NCI-H82 (cell line): Measurements from ENCODE around the gene SLC50A1.
A peak's percentile ranks its signal among the peaks of the same experiment; 100 is the strongest.

Experiments used
- DNase-seq: peaks from one replicate; lab custom pipeline; 2025; lab: John Stamatoyannopoulos, UW

SLC50A1 gene

GRCh38 chr1:155171836-155172731 is 36.4 kb downstream of the SLC50A1 start:
- DNase-seq = no peak

GRCh38 chr1:155172732-155173477 is 37.3 kb downstream of the SLC50A1 start, which contains the start of gene KRTCAP2:
TSS of gene KRTCAP2 (minus strand) at chr1:155173304. CDS start at chr1:155173224, 80 bp downstream.
- peak; percentile 99 for DNase-seq

- DNase-seq = peak; percentile 93
These were observed 38.0 kb downstream of the SLC50A1 start, which contains the start of gene TRIM46 for GRCh38 chr1:155173478-155174323. TSS of gene TRIM46 (plus strand) at chr1:155173849. CDS start at chr1:155173967, 118 bp downstream.

GRCh38 chr1:155174324-155175280 is 39.0 kb downstream of the SLC50A1 start:
- DNase-seq = peak; percentile 82

- peak; percentile 98 for DNase-seq
These were observed 39.8 kb downstream of the SLC50A1 start for GRCh38 chr1:155175281-155175926.

GRCh38 chr1:155175927-155176371 is 40.3 kb downstream of the SLC50A1 start:
- peak; percentile 81 for DNase-seq

GRCh38 chr1:155176544-155177071 is 41.0 kb downstream of the SLC50A1 start:
- DNase-seq = peak; percentile 89

- DNase-seq = no peak
These were observed 41.7 kb downstream of the SLC50A1 start for GRCh38 chr1:155177192-155177917.

- no peak for DNase-seq
These were observed 42.2 kb downstream of the SLC50A1 start for GRCh38 chr1:155177918-155178281.

GRCh38 chr1:155178441-155179111 is 42.9 kb downstream of the SLC50A1 start:
- no peak for DNase-seq

GRCh38 chr1:155179112-155180031 is 43.7 kb downstream of the SLC50A1 start:
- no peak for DNase-seq

- no peak for DNase-seq
These were observed 45.9 kb downstream of the SLC50A1 start for GRCh38 chr1:155181371-155182051.

- peak; percentile 60 for DNase-seq
These were observed 46.4 kb downstream of the SLC50A1 start for GRCh38 chr1:155182052-155182550.

- no peak for DNase-seq
These were observed 48.1 kb downstream of the SLC50A1 start for GRCh38 chr1:155183775-155184221.

GRCh38 chr1:155184351-155184811 is 48.7 kb downstream of the SLC50A1 start:
- DNase-seq = no peak
